K562 (cell line): ENCODE data around the gene NCR1. TPM values are rescaled to one million over a fixed set of nuclear protein-coding genes. Genes with fewer than 3 reads are reported as not detected.

Experiments used
- ATAC-seq: fragments of 200-7000 bp; cut with Tn5 transposase; 3 replicates; pipeline ENCODE4 v1.9.1; 2020; ENCODE audit warnings: moderate library complexity
- BruUV-seq: library from RNA; stranded (reverse); fragments of 400-500 nt; replicated peaks from 2 replicates; lab custom pipeline; 2021; lab: Mats Ljungman, UMichigan
- CTCF ChIA-PET: fragments of 300-600 bp; formaldehyde crosslinking; extraction: SDS; loops from one replicate; lab custom pipeline; 2021; ENCODE audit warnings: low intra/inter-chr PET ratio; lab: Yijun Ruan, JAX
- POLR2A ChIA-PET: fragments of 300-600, 350-650 bp; sonication (Branson Sonifier 250); formaldehyde crosslinking; extraction: SDS; loops from one replicate; lab custom pipeline; 2021; ENCODE audit warnings: antibody characterized with exemption, inconsistent platforms; lab: Yijun Ruan, JAX
- DNase-seq, 4 experiments: peaks; one replicate each; pipeline versions ENCODE4 v3.0.0 to v3.0.0-alpha.2; 2011 to 2018; ENCODE audit warnings: low spot score in 3 of 4, mixed read lengths in 3 of 4; ENCODE audit errors: extremely low read depth in 1 of 4
- FAIRE-seq: peaks from 2 replicates; lab custom pipeline; 2011; peaks lifted over from hg19 to GRCh38; lab: Jason Lieb, UNC
- H2AFZ ChIP-seq: 2 replicates; pipeline ENCODE4 v1.6.0; 2011; ENCODE audit warnings: low read depth, low read length, control low read depth, inconsistent platforms
- H3K27ac ChIP-seq: fragments of 200-600 bp; 3 replicates; pipeline ENCODE4 v1.8.0; 2011; ENCODE audit warnings: low read depth, mild to moderate bottlenecking, control low read depth, inconsistent platforms, low read length, moderate library complexity, mixed read lengths; ENCODE audit errors: extremely low read depth
- H3K27me3 ChIP-seq, 2 experiments: fragments of 300-600 bp in 1 of 2; 2 replicates in 1 of 2; 3 replicates in 1 of 2; pipeline versions ENCODE4 v1.6.0 to v1.8.0; 2011; ENCODE audit warnings: inconsistent platforms in 2 of 2, low read length in 2 of 2, mild to moderate bottlenecking in 1 of 2, mixed read lengths in 1 of 2, moderate library complexity in 1 of 2; ENCODE audit not compliant: control insufficient read depth in 2 of 2, insufficient read depth in 2 of 2
- H3K36me3 ChIP-seq: fragments of 300-600 bp; 3 replicates; pipeline ENCODE4 v1.8.0; 2011; ENCODE audit warnings: mild to moderate bottlenecking, low read length, inconsistent platforms; ENCODE audit not compliant: control insufficient read depth, insufficient read depth
- H3K4me1 ChIP-seq, 2 experiments: fragments of 200-600 bp in 1 of 2; replicated peaks in 1 of 2; 2 replicates in 1 of 2; 3 replicates in 1 of 2; pipeline versions ENCODE4 v1.5.1 to v1.8.0; 2011; ENCODE audit warnings: inconsistent platforms in 2 of 2, low read length in 2 of 2, mild to moderate bottlenecking in 1 of 2, mixed read lengths in 1 of 2, moderate library complexity in 1 of 2; ENCODE audit not compliant: control insufficient read depth in 2 of 2, insufficient read depth in 2 of 2
- H3K4me2 ChIP-seq: 2 replicates; pipeline ENCODE4 v1.6.1; 2011; ENCODE audit warnings: low read length, control low read depth, inconsistent platforms, mixed read lengths; ENCODE audit not compliant: insufficient read depth
- H3K4me3 ChIP-seq: fragments of 200-600 bp; sonication (generic), shearing (Covaris generic); 2 replicates; pipeline ENCODE4 v1.5.1; 2016; ENCODE audit warnings: control low read depth, inconsistent platforms
- H3K79me2 ChIP-seq: fragments of 200-600 bp; 3 replicates; pipeline ENCODE4 v1.8.0; 2011; ENCODE audit warnings: low read length, inconsistent platforms; ENCODE audit not compliant: control insufficient read depth, insufficient read depth
- H3K9ac ChIP-seq, 2 experiments: 2 replicates each; pipeline versions ENCODE4 v1.6.0 to v1.6.1; 2011; ENCODE audit warnings: low read depth in 2 of 2, low read length in 2 of 2, control low read depth in 1 of 2, inconsistent platforms in 1 of 2, mild to moderate bottlenecking in 1 of 2, mixed read lengths in 1 of 2; ENCODE audit not compliant: insufficient read depth in 1 of 2
- H3K9me1 ChIP-seq: one replicate; pipeline ENCODE4 v1.6.0; 2011; ENCODE audit warnings: inconsistent platforms, mild to moderate bottlenecking, low read length, moderate library complexity; ENCODE audit not compliant: control insufficient read depth, insufficient read depth
- H3K9me3 ChIP-seq: replicated peaks from 2 replicates; pipeline ENCODE4 v1.5.1; 2011; ENCODE audit warnings: low read depth, low read length, inconsistent platforms; ENCODE audit not compliant: control insufficient read depth, insufficient read depth
- H4K20me1 ChIP-seq: replicated peaks from 2 replicates; pipeline ENCODE4 v1.6.1; 2011; ENCODE audit warnings: low read length, inconsistent platforms, mixed read lengths; ENCODE audit not compliant: control insufficient read depth, insufficient read depth
- CEBPB ChIP-seq: fragments of 450-650 bp; IDR thresholded peaks from 2 replicates; pipeline ENCODE4 v1.6.1; 2016; ENCODE audit warnings: missing genetic modification characterization, missing compliant biosample characterization
- CTBP1 ChIP-seq: fragments of 450-650 bp; IDR thresholded peaks from 2 replicates; pipeline ENCODE4 v1.6.1; 2016; ENCODE audit warnings: borderline replicate concordance
- DPF2 ChIP-seq: fragments of 450-650 bp; IDR thresholded peaks from 2 replicates; pipeline ENCODE4 v1.6.1; 2016
- ELK3 ChIP-seq: fragments of 450-650 bp; formaldehyde crosslinking; IDR thresholded peaks from 2 replicates; pipeline ENCODE4 v1.4.0; 2020; ENCODE audit warnings: mild to moderate bottlenecking
- FOS ChIP-seq: IDR thresholded peaks from 3 replicates; pipeline ENCODE4 v1.6.1; 2011; ENCODE audit not compliant: insufficient read length; ENCODE audit errors: extremely low read depth
- FOSL1 ChIP-seq: fragments of 200-800 bp; sonication (Bioruptor generic); conservative IDR thresholded peaks from 2 replicates; pipeline ENCODE4 v1.6.1; 2016; ENCODE audit warnings: missing genetic modification characterization, missing compliant biosample characterization
- HIVEP1 ChIP-seq: fragments of 250-450 bp; sonication (Bioruptor Pico); IDR thresholded peaks from 2 replicates; pipeline ENCODE4 v1.4.0; 2020; ENCODE audit warnings: mild to moderate bottlenecking
- NCOR1 ChIP-seq: fragments of 450-650 bp; IDR thresholded peaks from 2 replicates; pipeline ENCODE4 v1.6.1; 2016; ENCODE audit warnings: mild to moderate bottlenecking, moderate library complexity
- NFE2 ChIP-seq: IDR thresholded peaks from 2 replicates; pipeline ENCODE4 v1.6.1; 2014; ENCODE audit warnings: antibody characterized with exemption, low read depth
- NR2F6 ChIP-seq: fragments of 450-650 bp; formaldehyde crosslinking; IDR thresholded peaks from 2 replicates; pipeline ENCODE4 v1.4.0; 2020; ENCODE audit warnings: mild to moderate bottlenecking
- OTX1 ChIP-seq: fragments of 450-650 bp; formaldehyde crosslinking; IDR thresholded peaks from 2 replicates; pipeline ENCODE4 v1.4.0; 2022; ENCODE audit warnings: mild to moderate bottlenecking
- RBM22 ChIP-seq: fragments of 200-400 bp; formaldehyde crosslinking; IDR thresholded peaks from 2 replicates; pipeline ENCODE4 v1.6.1; 2018; ENCODE audit warnings: low read length, low read depth; ENCODE audit not compliant: poor library complexity, severe bottlenecking
- RFX7 ChIP-seq: fragments of 250-450 bp; sonication (Bioruptor Pico); IDR thresholded peaks from 2 replicates; pipeline ENCODE4 v1.5.1; 2021; ENCODE audit warnings: mild to moderate bottlenecking
- SAP30 ChIP-seq: fragments of 200-600 bp; sonication (generic); IDR thresholded peaks from 2 replicates; pipeline ENCODE4 v1.6.1; 2012; ENCODE audit warnings: borderline replicate concordance, low read depth, mild to moderate bottlenecking, moderate library complexity, low read length, control low read depth, inconsistent platforms; ENCODE audit not compliant: insufficient read depth, poor library complexity, severe bottlenecking
- SMAD1 ChIP-seq: fragments of 150-350 bp; IDR thresholded peaks from 2 replicates; pipeline ENCODE4 v1.6.1; 2014; ENCODE audit warnings: low read length, low read depth; ENCODE audit not compliant: partially characterized antibody
- SMC3 ChIP-seq: conservative IDR thresholded peaks from 2 replicates; pipeline ENCODE4 v1.6.1; 2011; ENCODE audit warnings: low read depth, low read length, improper control_type of control experiment; ENCODE audit not compliant: insufficient read depth
- TBL1XR1 ChIP-seq, 2 experiments: IDR thresholded peaks; 2 replicates each; pipeline ENCODE4 v1.6.1; 2012; ENCODE audit warnings: improper control_type of control experiment in 2 of 2, low read length in 2 of 2, mild to moderate bottlenecking in 1 of 2
- ZEB2 ChIP-seq: fragments of 450-650 bp; IDR thresholded peaks from 2 replicates; pipeline ENCODE4 v1.6.1; 2016
- ZNF280A ChIP-seq: fragments of 450-650 bp; IDR thresholded peaks from 2 replicates; pipeline ENCODE4 v1.6.1; 2018; ENCODE audit warnings: mild to moderate bottlenecking, low read depth; ENCODE audit not compliant: partially characterized antibody
- ZNF561 ChIP-seq: fragments of 450-650 bp; formaldehyde crosslinking; conservative IDR thresholded peaks from 2 replicates; pipeline ENCODE4 v1.4.0; 2020; ENCODE audit warnings: mild to moderate bottlenecking, moderate library complexity
- ZNF707 ChIP-seq: fragments of 250-450 bp; sonication (Bioruptor Pico); conservative IDR thresholded peaks from 2 replicates; pipeline ENCODE4 v1.8.0; 2022; ENCODE audit warnings: inconsistent platforms, mild to moderate bottlenecking, moderate library complexity
- ZNF785 ChIP-seq: fragments of 250-450 bp; sonication (Bioruptor Pico); IDR thresholded peaks from 2 replicates; pipeline ENCODE4 v1.4.0; 2020; ENCODE audit warnings: mild to moderate bottlenecking
- WGBS: fragments of 100-300 bp; shearing (Covaris generic); methylation state at CpG from one replicate; pipeline ENCODE4 v1.1.6; 2016; ENCODE audit warnings: low coverage, mixed read lengths; ENCODE audit not compliant: insufficient coverage; ENCODE audit errors: missing lambda C conversion rate; 5-methylcytosine and 5-hydroxymethylcytosine counted together
- in situ Hi-C: fragments of 300-500 bp; cut with MboI; formaldehyde crosslinking; loops from 4 replicates; pipeline ENCODE4 v1.15.0; 2018; ENCODE audit warnings: inconsistent platforms, mixed read lengths
- intact Hi-C: fragments of 100-400 bp; cut with micrococcal nuclease; formaldehyde crosslinking; loops from 2 replicates; pipeline ENCODE4 v1.14.2; 2022
- polyA plus RNA-seq, 8 experiments: library from polyadenylated mRNA; depleted of rRNA in 4 of 8; stranded (reverse) in 5 of 8; unstranded in 3 of 8; fragments of >200 nt; fragmentation: Nextera tagmentation in 2 of 8; fragmentation: Illumina TruSeq in 1 of 8; extraction: Ambion mirVana in 2 of 8; extraction: Trizol in 1 of 8; gene quantifications; 2 replicates each; pipeline versions ENCODE4 v1.2.1 to v1.2.3, GENCODE V29; 2011 to 2014; ENCODE audit warnings: inconsistent platforms in 1 of 8, missing spikeins in 1 of 8
- total RNA-seq, 7 experiments: library from RNA; depleted of rRNA in 6 of 7; stranded (reverse); fragments of >200 nt in 6 of 7; fragmentation: Illumina TruSeq in 2 of 7; extraction: Trizol in 2 of 7; gene quantifications; 2 replicates each; pipeline versions ENCODE4 v1.2.1 to v1.2.3, GENCODE V29; 2011 to 2021; ENCODE audit warnings: low replicate concordance in 1 of 7

NCR1 gene
- total and polyA plus RNA-seq, 9 of the 15 experiments (the other 6 are each of a cell fraction or from before 2014, with no cell fraction given), result 0.25 to 3.1 (median 1.2) TPM

GRCh38 chr19:54952591-54953344, 46.8 kb downstream of the NCR1 start:
- ATAC-seq, result peak; percentile 45; the same call in 2 of the 3 replicates
- no peak for TF ChIP-seq SMAD1
- TF ChIP-seq ZNF707 (CRISPR knock-in tag), result no peak
- peak; percentile 78 for TF ChIP-seq CEBPB
- no peak for TF ChIP-seq RFX7
- TF ChIP-seq CTBP1, result peak; percentile 39; the same call in 1 of the 2 replicates
- no peak for TF ChIP-seq ZNF785 (CRISPR knock-in tag)
- 0 out of 2 replicates have a peak, but pooled peaks have one; percentile 3 for TF ChIP-seq NFE2
- TF ChIP-seq FOS, result no peak
- no peak for TF ChIP-seq HIVEP1
- 0 out of 2 replicates have a peak, but pooled peaks have one; percentile 34 for TF ChIP-seq FOSL1 (tag)
- no peak for TF ChIP-seq NCOR1
- peak; percentile 64; the same call in 1 of the 2 replicates for TF ChIP-seq ZEB2
- peak; percentile 34; the same call in 1 of the 2 replicates for TF ChIP-seq DPF2
- TF ChIP-seq ZNF561 (CRISPR knock-in tag), result no peak
- TF ChIP-seq RBM22, result no peak
- TF ChIP-seq SAP30, result no peak
- TF ChIP-seq ZNF280A, result no peak
- no peak for TF ChIP-seq SMC3
- TF ChIP-seq NR2F6 (CRISPR knock-in tag), result no peak
- no peak for TF ChIP-seq OTX1
- no peak for TF ChIP-seq ELK3 (CRISPR knock-in tag)
- no peak for TF ChIP-seq TBL1XR1 (IDR thresholded peaks at IDR 0.05; ENCODE audit: low read length in 2 of 2)

More at GRCh38 chr19:54952591-54953344, 46.8 kb downstream of the NCR1 start:
- 8% methylated on average over 23 of the region's 23 CpGs for whole genome bisulfite sequencing
- CTCF ChIA-PET, result no interaction called here
- POLR2A ChIA-PET, result no interaction called here
- Histone ChIP-seq H3K27ac (no peak overlapping the region), H3K9ac (no peak overlapping the region), H3K4me1 (peaks cover 8 to 9% of the 10 kb centered on the region in 2 experiments; a peak in 4 of 5 replicates), H4K20me1 (no peaks in the 10 kb centered on the region), H3K4me2 (no peak overlapping the region), H3K27me3 (peaks cover 6 to 15% of the 10 kb centered on the region in 2 experiments; a peak in 3 of 5 replicates), H2AFZ (no peak overlapping the region), H3K79me2 (no peaks in the 10 kb centered on the region), H3K4me3 (no peak overlapping the region), H3K9me1 (no peaks in the 10 kb centered on the region), H3K9me3 (no peaks in the 10 kb centered on the region), H3K36me3 (no peaks in the 10 kb centered on the region)
- DNase-seq (peak in 1 of 4 experiments; percentile 42), FAIRE-seq (no peak)
- BruUV-seq, result no TSS peak
- in situ Hi-C loops (no loop called here), intact Hi-C loops (no loop called here)
